Jurkat, Clone E6-1 (cell line): ENCODE results near the gene NMNAT2.
"Not testable (repeated sequence)": the region's sequence is repeated elsewhere in the genome, so short reads cannot be mapped to it uniquely, and the experiment has no call there.

ENCODE experiments used
- DNase-seq: peaks from one replicate; pipeline ENCODE4 v3.0.0-alpha.2; 2011; ENCODE audit warnings: low read depth, low spot score
- H3K4me3 ChIP-seq: 2 replicates; pipeline ENCODE4 v1.5.1; 2011; ENCODE audit warnings: mild to moderate bottlenecking, low read length, control low read depth, moderate library complexity

NMNAT2 gene

GRCh38 chr1:183277821-183278738, 140.1 kb downstream of the NMNAT2 start:
- H3K4me3 ChIP-seq: no peak overlapping the region
- no peak for DNase-seq

- H3K4me3 ChIP-seq: no peak overlapping the region
- no peak for DNase-seq
These were observed 141.6 kb downstream of the NMNAT2 start for GRCh38 chr1:183276386-183277080.

GRCh38 chr1:183275322-183275721, 142.9 kb downstream of the NMNAT2 start:
- no peak overlapping the region for H3K4me3 ChIP-seq
- DNase-seq: no peak

GRCh38 chr1:183274836-183275235, 143.3 kb downstream of the NMNAT2 start:
- no peak for DNase-seq
- no peak overlapping the region for H3K4me3 ChIP-seq

GRCh38 chr1:183273984-183274383, 144.2 kb downstream of the NMNAT2 start:
- H3K4me3 ChIP-seq, DNase-seq: not testable (repeated sequence)

GRCh38 chr1:183273300-183273699, 144.9 kb downstream of the NMNAT2 start:
- H3K4me3 ChIP-seq: no peak overlapping the region
- DNase-seq: no peak

GRCh38 chr1:183272390-183272848, 145.8 kb downstream of the NMNAT2 start:
- H3K4me3 ChIP-seq: no peak overlapping the region
- DNase-seq: no peak

GRCh38 chr1:183270541-183271141, 147.5 kb downstream of the NMNAT2 start:
- no peak for DNase-seq
- no peak overlapping the region for H3K4me3 ChIP-seq

GRCh38 chr1:183267646-183268431, 150.3 kb downstream of the NMNAT2 start:
- DNase-seq: no peak
- H3K4me3 ChIP-seq: no peak overlapping the region

- DNase-seq: no peak
- H3K4me3 ChIP-seq: no peak overlapping the region
These were observed 154.1 kb downstream of the NMNAT2 start for GRCh38 chr1:183263886-183264602.

- DNase-seq: no peak
- no peak overlapping the region for H3K4me3 ChIP-seq
These were observed 155.5 kb downstream of the NMNAT2 start for GRCh38 chr1:183262628-183263200.

- no peak overlapping the region for H3K4me3 ChIP-seq
- no peak for DNase-seq
These were observed 158.3 kb downstream of the NMNAT2 start for GRCh38 chr1:183259924-183260323.

GRCh38 chr1:183255073-183255472, 163.1 kb downstream of the NMNAT2 start:
- DNase-seq: no peak
- no peak overlapping the region for H3K4me3 ChIP-seq

- no peak overlapping the region for H3K4me3 ChIP-seq
- DNase-seq: no peak
These were observed 166.2 kb downstream of the NMNAT2 start for GRCh38 chr1:183251959-183252450.

- no peak overlapping the region for H3K4me3 ChIP-seq
- no peak for DNase-seq
These were observed 166.8 kb downstream of the NMNAT2 start for GRCh38 chr1:183251101-183251958.

- DNase-seq: no peak
- no peak overlapping the region for H3K4me3 ChIP-seq
These were observed 168.2 kb downstream of the NMNAT2 start for GRCh38 chr1:183249941-183250452.
